ENCODE data around the gene TNXB. TPM values are rescaled to one million over a fixed set of nuclear protein-coding genes. Genes with fewer than 3 reads are reported as not detected.

The TNXB gene
- total and polyA plus RNA-seq, 9 of the 15 experiments (the other 6 are each of a cell fraction or from before 2014, with no cell fraction given) = 0.14 to 28.1 (median 12.4) TPM

- no peak; the same call in 1 of the 2 replicates for TF ChIP-seq ZKSCAN8 (CRISPR knock-in tag; IDR thresholded peaks at IDR 0.05)
- TF ChIP-seq ARID4B (CRISPR knock-in tag; IDR thresholded peaks at IDR 0.05) = peak; percentile 81
- TF ChIP-seq RHOXF2B (CRISPR knock-in tag; conservative IDR thresholded peaks at IDR 0.05) = no peak
- TF ChIP-seq ZNF696 (CRISPR knock-in tag; conservative IDR thresholded peaks at IDR 0.05) = no peak
- peak; percentile 26; the same call in 1 of the 2 replicates for TF ChIP-seq RERE (CRISPR knock-in tag; IDR thresholded peaks at IDR 0.05; ENCODE audit: borderline replicate concordance)
- TF ChIP-seq CBX8 (IDR thresholded peaks at IDR 0.05; ENCODE audit: borderline replicate concordance, extremely low read depth, low read depth, low read length, poor library complexity, severe bottlenecking) = no peak
- TF ChIP-seq SAFB (IDR thresholded peaks at IDR 0.05; ENCODE audit: borderline replicate concordance, low read depth, low read length) = no peak
- no peak for TF ChIP-seq NCOA4 (IDR thresholded peaks at IDR 0.05; ENCODE audit: partially characterized antibody)
- no peak; the same call in 1 of the 2 replicates for TF ChIP-seq ZEB2 (IDR thresholded peaks at IDR 0.05)
- TF ChIP-seq ZBTB43 (CRISPR knock-in tag; IDR thresholded peaks at IDR 0.05) = 0 out of 2 replicates have a peak, but pooled peaks have one; percentile 21
- no peak; the same call in 1 of the 2 replicates for TF ChIP-seq TOE1 (IDR thresholded peaks at IDR 0.05; ENCODE audit: borderline replicate concordance)
- TF ChIP-seq TOE1 (CRISPR knock-in tag; IDR thresholded peaks at IDR 0.05; ENCODE audit: borderline replicate concordance, low read depth) = no peak
Measured at GRCh38 chr6:32154514-32155161, 45.5 kb upstream of the TNXB start (continued).

All from K562 (cell line).